ENCODE measurements around the gene ATXN1.

- TF ChIP-seq, protein P1, sequence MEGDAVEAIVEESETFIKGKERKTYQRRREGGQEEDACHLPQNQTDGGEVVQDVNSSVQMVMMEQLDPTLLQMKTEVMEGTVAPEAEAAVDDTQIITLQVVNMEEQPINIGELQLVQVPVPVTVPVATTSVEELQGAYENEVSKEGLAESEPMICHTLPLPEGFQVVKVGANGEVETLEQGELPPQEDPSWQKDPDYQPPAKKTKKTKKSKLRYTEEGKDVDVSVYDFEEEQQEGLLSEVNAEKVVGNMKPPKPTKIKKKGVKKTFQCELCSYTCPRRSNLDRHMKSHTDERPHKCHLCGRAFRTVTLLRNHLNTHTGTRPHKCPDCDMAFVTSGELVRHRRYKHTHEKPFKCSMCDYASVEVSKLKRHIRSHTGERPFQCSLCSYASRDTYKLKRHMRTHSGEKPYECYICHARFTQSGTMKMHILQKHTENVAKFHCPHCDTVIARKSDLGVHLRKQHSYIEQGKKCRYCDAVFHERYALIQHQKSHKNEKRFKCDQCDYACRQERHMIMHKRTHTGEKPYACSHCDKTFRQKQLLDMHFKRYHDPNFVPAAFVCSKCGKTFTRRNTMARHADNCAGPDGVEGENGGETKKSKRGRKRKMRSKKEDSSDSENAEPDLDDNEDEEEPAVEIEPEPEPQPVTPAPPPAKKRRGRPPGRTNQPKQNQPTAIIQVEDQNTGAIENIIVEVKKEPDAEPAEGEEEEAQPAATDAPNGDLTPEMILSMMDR (IDR thresholded peaks at IDR 0.05): no peak
- TF ChIP-seq POLR2AphosphoS5 (IDR thresholded peaks at IDR 0.05): no peak
- TF ChIP-seq EP300 (IDR thresholded peaks at IDR 0.05; ENCODE audit: low read depth): no peak
- no peak for TF ChIP-seq POLR2A (IDR thresholded peaks at IDR 0.05)
These were observed 279.4 kb downstream of the ATXN1 start for GRCh38 chr6:16481697-16482399.

All from transverse colon (tissue), 4 donors.